NCI-H226 (cell line): Measurements from ENCODE around the gene GTF2A1L.
A peak's percentile ranks its signal among the peaks of the same experiment; 100 is the strongest.
"Not testable (repeated sequence)": the region's sequence is repeated elsewhere in the genome, so short reads cannot be mapped to it uniquely, and the experiment has no call there.

Source experiments
- DNase-seq: peaks from one replicate; pipeline ENCODE4 v3.0.0-alpha.2; 2015

The GTF2A1L gene

GRCh38 chr2:48617618-48618017, at the start of gene GTF2A1L:
Gene GTF2A1L (plus strand): TSS chr2:48617856. CDS start chr2:48617875, 19 bp downstream.
- no peak for DNase-seq

GRCh38 chr2:48568547-48568946, 49.1 kb upstream of the GTF2A1L start:
- no peak for DNase-seq

- no peak for DNase-seq
Observed at GRCh38 chr2:48569433-48569832, 48.2 kb upstream of the GTF2A1L start.

- no peak for DNase-seq
Observed at GRCh38 chr2:48572816-48573215, 44.8 kb upstream of the GTF2A1L start.

DNA sequence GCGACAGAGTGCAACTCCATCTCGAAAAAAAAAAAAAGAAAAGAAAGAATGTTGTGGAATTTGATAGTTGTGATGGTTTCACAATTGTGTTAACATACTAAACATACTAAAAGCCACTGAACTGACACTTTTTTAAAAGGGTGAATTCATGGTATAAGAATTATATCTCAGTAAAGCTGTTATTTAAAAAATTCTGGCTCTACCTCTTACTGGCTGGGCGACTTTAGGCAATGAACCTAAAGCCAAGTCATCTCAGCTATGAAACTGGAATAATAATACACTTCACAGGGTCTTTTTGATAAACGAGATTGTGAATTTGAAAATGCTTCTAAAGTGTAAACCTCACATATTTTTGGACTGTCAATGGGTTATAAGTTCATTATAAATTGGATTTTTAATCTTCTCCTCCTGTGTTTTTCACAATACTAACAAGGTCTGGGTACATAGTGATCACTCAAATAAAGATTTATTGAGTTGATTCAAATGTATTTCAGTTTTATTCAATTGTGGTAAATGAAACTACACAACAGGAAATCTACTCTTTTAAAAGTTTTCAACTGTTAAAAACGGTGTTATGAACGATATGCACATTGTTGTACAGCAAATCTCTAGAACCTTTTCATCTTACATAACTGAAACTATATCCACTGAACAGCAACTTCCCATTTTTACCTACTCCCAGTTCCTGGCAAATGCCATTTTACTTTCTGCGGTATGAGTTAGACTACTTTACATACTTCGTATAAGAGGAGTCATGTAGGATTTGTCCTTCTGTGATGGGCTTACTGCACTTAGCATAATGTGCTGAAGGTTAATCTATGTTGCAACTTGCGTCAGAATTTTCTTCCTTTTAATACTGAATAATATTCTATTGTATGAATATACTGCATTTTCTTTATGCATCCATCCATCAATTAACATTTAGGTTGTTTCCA, 43.0 kb upstream of the GTF2A1L start:
- no peak for DNase-seq

DNA sequence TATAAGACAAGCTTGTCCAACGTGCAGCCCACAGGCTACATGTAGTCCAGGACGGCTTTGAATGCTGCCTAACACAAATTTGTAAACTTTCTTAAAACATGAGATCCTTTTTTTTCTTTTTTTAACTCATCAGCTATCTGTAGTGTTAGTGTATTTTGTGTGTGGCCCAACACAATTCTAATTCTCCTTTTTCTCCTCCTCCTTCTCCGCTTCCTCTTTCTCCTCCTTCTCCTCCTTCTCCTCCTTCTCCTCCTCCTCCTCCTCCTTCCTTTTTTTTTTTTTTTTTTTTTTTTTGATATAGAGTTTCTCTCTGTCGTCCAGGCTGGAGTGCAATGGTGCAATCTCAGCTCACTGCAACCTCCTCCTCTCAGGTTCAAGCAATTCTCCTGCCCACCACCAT, 39.3 kb upstream of the GTF2A1L start:
- no peak for DNase-seq

DNA sequence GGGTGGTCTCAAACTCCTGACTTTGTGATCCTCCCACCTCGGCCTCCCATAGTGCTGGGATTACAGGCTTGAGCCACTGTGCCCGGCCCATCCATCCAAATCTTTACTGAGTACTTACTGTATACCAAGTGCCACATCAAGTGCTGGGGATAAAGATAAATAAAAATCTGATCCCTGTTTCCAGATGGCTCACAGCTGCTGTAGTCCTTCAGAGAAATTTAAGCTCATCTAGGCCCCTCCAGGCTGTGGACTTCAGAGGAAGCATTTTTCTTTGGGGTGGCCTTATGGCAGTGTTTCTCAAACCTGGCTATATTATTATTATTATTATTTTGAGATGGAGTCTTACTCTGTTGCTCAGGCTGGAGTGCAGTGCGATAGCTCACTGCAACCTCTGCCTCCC, 33.7 kb upstream of the GTF2A1L start:
- DNase-seq = no peak

DNA sequence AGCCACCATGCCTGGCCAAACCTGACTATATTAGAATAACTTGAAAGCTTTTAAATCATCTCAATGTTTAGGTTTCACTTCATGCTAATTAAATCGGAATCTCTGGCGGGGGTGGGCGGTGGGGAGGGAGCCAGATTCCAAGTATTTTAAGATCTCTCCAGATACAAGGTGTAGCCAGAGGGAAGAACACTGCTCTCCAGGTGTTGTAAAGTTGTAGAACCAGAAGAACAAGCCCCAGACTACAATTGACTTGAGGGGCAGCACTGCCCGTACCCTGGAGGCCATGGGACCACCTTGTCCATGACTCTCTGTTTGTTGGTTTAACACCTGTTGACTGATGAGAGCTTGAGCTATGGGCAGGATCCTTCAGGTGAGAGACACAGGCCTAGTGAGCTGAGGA, 33.1 kb upstream of the GTF2A1L start:
- DNase-seq = no peak

DNA sequence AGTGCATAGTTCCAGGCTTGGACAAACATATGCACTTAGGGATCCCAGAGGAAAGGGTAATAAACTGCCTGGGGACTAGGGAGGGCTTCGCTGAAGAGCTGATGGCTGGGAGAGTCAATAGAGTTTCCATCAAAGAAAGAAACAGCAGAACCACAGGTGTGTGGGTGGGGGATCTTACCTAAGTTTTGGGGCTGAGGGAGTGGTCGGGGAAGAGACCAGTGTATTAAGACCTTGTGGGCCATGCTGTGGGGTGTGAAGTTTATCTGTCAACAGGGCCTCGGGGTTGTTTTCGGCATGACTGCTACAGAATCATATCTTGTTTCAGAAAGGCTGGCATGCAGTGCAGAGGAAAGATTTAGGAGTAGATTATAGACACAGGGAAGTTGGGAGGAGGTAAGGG, 31.2 kb upstream of the GTF2A1L start:
- DNase-seq = no peak

GRCh38 chr2:48587560-48587959, 30.1 kb upstream of the GTF2A1L start:
- DNase-seq = no peak

DNA sequence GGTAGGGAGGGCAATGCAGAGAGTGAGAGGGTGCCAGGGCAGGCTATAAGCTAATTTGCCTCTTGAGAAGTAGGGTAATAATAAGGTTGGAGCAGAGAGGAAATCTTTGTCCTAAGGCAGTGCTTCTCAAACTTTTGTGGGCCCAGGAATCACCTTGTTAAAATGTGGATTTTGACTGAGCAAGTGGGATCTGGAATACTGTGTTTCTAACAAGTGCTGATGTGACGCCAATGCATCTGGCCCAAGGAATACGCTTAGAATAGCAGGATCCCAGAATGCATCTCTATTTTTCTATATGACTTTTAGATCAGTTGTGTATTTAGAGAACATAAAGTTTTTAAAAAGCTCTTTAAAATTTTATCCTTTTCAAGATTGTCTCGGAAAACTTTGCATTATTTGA, 29.7 kb upstream of the GTF2A1L start:
- no peak for DNase-seq

- DNase-seq = no peak
Observed at GRCh38 chr2:48588745-48589144, 28.9 kb upstream of the GTF2A1L start.

DNA sequence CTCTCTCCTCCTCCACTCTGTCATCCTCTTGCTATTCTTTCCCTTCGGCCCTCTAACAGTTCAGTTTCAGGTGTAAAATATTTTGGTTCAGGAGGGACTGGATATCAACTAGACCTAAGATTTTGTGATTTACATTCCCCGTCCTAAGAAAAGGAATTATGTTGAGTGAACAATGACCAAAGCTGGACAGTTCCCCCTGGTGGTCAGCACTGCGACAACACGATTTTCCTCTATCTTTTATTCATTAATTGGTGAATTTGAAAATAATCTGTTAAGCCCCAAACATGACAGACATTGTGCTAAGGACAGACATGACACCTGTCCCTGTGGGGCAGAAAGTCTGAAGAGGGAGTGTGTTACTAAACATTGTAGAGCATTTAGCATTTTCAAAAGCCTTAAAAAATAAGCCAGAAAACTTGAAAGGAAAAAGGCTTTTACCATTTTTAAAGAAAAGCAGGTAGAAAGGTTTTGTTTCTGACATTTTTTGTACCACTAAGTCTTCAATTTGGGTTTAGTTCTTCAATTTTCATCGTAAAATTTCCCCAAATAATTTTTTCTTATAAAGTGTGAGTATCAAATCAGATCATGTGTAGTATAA, 28.4 kb upstream of the GTF2A1L start:
- no peak for DNase-seq

DNA sequence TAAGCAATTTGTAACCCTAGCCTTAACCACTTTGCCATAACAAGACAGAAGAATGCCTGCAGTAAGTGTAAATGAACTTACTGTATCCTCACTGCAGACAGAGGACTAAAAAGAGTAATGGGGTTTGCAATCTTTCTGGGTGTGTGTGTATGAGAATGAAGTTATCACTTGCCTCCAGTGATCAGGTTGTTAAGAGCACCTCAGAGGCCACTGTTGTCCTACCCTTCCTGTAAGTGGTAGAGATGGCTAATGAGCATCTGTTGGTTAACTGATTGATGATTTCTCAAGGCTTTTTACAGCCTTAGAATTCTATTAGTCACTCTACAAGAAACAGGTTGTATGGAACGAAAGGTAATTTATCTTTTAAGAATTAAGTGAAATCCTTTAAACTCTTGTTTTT, 27.6 kb upstream of the GTF2A1L start:
- no peak for DNase-seq

- DNase-seq = no peak
Observed at GRCh38 chr2:48592067-48592466, 25.6 kb upstream of the GTF2A1L start.

DNA sequence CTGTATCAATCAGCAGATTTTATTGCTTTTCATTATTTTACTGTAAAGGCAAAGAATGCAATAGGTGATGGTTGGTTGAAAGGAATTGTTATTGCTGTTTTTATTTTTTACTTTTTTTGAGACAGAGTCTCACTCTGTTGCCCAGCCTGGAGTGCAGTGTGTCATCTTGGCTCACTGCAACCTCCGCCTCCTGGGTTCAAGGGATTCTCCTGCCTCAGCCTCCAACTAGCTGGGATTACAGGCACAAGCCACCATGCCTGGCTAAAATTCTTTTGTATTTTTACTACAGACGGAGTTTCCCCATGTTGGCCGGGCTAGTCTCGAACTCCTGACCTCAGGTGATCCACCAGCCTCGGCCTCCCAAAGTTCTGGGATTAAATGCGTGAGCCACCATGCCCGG, 20.9 kb upstream of the GTF2A1L start:
- DNase-seq = not testable (repeated sequence)

GRCh38 chr2:48597492-48597891, 20.2 kb upstream of the GTF2A1L start:
- no peak for DNase-seq

DNA sequence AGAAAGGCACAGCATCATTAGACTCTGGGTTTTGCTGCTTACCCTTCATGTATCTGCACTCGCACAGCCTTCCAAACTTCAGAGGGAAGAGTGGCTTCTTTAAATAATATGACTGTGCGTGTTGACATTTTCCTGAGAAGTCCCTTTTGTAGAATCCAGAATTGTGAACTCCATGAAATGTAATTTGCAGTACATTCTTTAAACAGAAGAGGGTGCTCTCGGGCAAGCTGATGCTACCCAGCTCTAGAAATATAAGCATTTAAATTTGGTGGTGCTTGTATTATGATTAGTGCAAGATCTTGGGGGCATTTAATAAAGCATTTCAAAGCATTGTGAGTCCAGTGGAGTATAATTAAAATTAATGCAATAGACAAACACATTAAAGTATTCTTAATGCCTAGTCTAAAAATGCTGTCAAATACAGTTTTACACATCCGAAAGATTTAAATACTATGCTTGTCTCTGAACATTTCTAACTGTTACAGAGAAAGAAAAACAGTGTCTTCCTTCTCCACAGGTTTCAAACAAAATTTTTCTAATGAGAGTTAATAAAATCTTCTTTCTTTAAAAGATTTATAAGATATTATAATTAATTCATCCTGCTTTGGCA, 17.3 kb upstream of the GTF2A1L start:
- DNase-seq = no peak

DNA sequence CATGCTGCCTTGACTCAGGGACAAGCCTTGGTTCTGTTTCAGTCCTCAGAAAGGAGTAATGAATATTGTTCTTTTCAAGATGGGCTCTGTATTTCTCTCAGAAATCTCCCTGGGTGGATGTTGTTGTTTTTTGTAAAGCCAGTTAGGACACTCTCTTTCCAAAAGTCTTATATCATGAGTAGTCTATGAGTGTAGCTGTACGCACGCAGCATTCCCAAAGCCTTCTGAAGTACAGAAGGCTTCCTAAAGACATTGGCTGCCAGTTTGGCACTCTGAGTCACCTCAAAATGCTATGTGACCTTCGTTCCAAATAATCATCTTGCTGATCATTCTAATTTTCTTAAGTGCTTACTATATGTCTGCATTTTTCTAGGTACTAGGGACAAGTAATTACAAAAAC, 16.7 kb upstream of the GTF2A1L start:
- no peak for DNase-seq

- DNase-seq = no peak
Observed at GRCh38 chr2:48601349-48601748, 16.3 kb upstream of the GTF2A1L start.

- peak; percentile 17 for DNase-seq
Observed at GRCh38 chr2:48605482-48606175, 12.0 kb upstream of the GTF2A1L start.

DNA sequence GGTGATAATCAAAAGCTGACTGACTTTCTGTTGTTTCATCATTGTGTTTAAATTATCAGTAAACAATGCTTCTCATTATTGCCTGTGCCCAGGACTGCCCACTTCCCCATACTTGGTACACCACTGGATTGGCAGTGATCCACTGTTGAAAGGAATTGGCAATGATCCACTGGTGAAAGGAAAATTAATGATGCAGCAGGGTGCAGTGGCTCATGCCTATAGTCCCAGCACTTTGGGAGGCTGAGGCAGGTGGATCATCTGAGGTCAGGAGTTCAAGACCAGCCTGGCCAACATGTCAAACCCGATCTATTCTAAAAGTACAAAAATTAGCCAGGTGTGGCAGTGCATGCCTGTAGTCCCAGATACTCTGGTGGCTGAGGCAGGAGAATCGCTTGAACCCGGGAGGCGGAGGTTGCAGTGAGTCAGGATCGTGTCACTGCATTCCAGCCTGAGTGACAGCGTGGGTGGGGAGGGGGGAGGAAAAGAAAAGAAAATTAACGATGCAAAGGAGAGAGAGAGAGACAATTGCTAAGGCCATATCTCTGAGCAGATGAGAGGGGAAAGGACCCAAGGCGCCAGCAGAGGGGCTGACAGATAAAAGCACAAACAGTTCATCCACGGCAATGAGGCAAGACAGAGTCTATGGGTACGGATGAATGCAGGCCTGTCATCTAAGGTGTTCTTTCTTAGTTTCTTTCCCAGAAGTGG, 10.2 kb upstream of the GTF2A1L start:
- peak; percentile 32 for DNase-seq

DNA sequence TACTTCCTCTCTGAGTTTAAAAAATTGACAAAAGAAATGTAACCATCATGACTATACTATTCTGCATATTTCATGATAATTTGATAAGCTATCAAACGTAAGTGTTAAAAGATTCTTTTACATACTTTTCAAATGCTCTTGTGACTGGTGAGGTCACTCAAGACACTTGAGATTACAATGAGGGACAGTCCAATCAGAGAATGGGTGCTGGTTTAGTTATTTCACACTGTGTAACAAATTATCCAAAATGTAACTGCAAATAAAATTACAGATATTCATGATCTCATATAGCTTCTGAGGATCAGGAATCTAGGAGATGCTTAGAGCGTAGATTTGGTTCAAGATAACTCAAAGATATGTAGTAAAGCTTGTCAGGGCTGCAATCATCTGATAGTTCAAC, 4.4 kb upstream of the GTF2A1L start:
- no peak for DNase-seq
